Caco-2 (cell line): ENCODE results near the gene ZNF532. TPM values are rescaled to one million over a fixed set of nuclear protein-coding genes. Genes with fewer than 3 reads are reported as not detected.

ENCODE experiments used
- BruUV-seq: library from RNA; stranded (reverse); fragments of 400-500 nt; replicated peaks from 2 replicates; lab custom pipeline; 2021; lab: Mats Ljungman, UMichigan
- CTCF ChIA-PET: fragments of 300-600 bp; sonication (Branson Sonifier 250); formaldehyde crosslinking; loops from one replicate; lab custom pipeline; 2022; ENCODE audit warnings: antibody characterized with exemption; lab: Charles Lee
- POLR2A ChIA-PET: fragments of 300-600 bp; sonication (Branson Sonifier 250); formaldehyde crosslinking; loops from one replicate; lab custom pipeline; 2022; ENCODE audit warnings: antibody characterized with exemption; lab: Charles Lee
- DNase-seq, 2 experiments: peaks; one replicate each; pipeline versions ENCODE4 v3.0.0 to v3.0.0-alpha.2; 2020 to 2022
- H3K27me3 ChIP-seq: replicated peaks from 2 replicates; pipeline ENCODE4 v1.6.0; 2011; ENCODE audit warnings: low read length; ENCODE audit not compliant: control insufficient read depth, insufficient read depth
- H3K36me3 ChIP-seq: 2 replicates; pipeline ENCODE4 v1.5.1; 2011; ENCODE audit warnings: low read length; ENCODE audit not compliant: control insufficient read depth, insufficient read depth
- H3K4me1 ChIP-seq: fragments of 250-450 bp; sonication (Bioruptor Pico); 2 replicates; pipeline ENCODE4 v1.5.1; 2020; ENCODE audit warnings: mild to moderate bottlenecking
- H3K4me3 ChIP-seq: 2 replicates; pipeline ENCODE4 v1.5.1; 2011; ENCODE audit warnings: low read depth, mild to moderate bottlenecking, control low read depth, low read length
- H3K9me3 ChIP-seq: fragments of 250-450 bp; sonication (Bioruptor Pico); 2 replicates; pipeline ENCODE4 v1.5.1; 2020; ENCODE audit warnings: mild to moderate bottlenecking, moderate library complexity
- H3K27ac Mint-ChIP-seq: one replicate; pipeline ENCODE4 v1.8.0; 2022; ENCODE audit warnings: mixed read lengths; ENCODE audit not compliant: unreplicated experiment
- H3K27me3 Mint-ChIP-seq: one replicate; pipeline ENCODE4 v1.8.0; 2022; ENCODE audit warnings: mixed read lengths; ENCODE audit not compliant: insufficient read depth, unreplicated experiment
- H3K36me3 Mint-ChIP-seq: one replicate; pipeline ENCODE4 v1.8.0; 2022; ENCODE audit warnings: mild to moderate bottlenecking, mixed read lengths; ENCODE audit not compliant: insufficient read depth, unreplicated experiment
- H3K4me1 Mint-ChIP-seq: one replicate; pipeline ENCODE4 v1.8.0; 2022; ENCODE audit warnings: low read depth, mixed read lengths; ENCODE audit not compliant: unreplicated experiment
- H3K4me3 Mint-ChIP-seq: one replicate; pipeline ENCODE4 v1.8.0; 2022; ENCODE audit warnings: mild to moderate bottlenecking, moderate library complexity, mixed read lengths; ENCODE audit not compliant: unreplicated experiment
- H3K9me3 Mint-ChIP-seq: one replicate; pipeline ENCODE4 v1.8.0; 2022; ENCODE audit warnings: mixed read lengths; ENCODE audit not compliant: unreplicated experiment
- CTCF ChIP-seq, 2 experiments: fragments of 200-600 bp in 1 of 2; IDR thresholded peaks; 1 replicate in 1 of 2; 2 replicates in 1 of 2; pipeline versions ENCODE4 v1.5.1 to v1.8.0; 2011 to 2022; ENCODE audit warnings: antibody characterized with exemption in 1 of 2, control low read depth in 1 of 2, inconsistent platforms in 1 of 2, low read depth in 1 of 2, low read length in 1 of 2, mild to moderate bottlenecking in 1 of 2, moderate library complexity in 1 of 2; ENCODE audit not compliant: insufficient read depth in 1 of 2, severe bottlenecking in 1 of 2, unreplicated experiment in 1 of 2
- intact Hi-C: fragments of 100-400 bp; cut with micrococcal nuclease; formaldehyde crosslinking; loops from one replicate; pipeline ENCODE4 v1.10.0; 2022; ENCODE audit not compliant: unreplicated experiment
- total RNA-seq: library from RNA; stranded (reverse); gene quantifications from 2 replicates; pipeline ENCODE4 v1.2.3, GENCODE V29; 2022

The ZNF532 gene
- total RNA-seq, 1 experiment from 2014 or later: 32.7 TPM

- peaks cover 6% of the 10 kb centered on the region for H3K4me1 Mint-ChIP-seq
- H3K27me3 Mint-ChIP-seq: no peaks in the 10 kb centered on the region
- intact Hi-C loops: no loop called here
- BruUV-seq: no TSS peak
- peaks cover 6% of the 10 kb centered on the region for H3K36me3 Mint-ChIP-seq
- Histone ChIP-seq H3K4me1 (no peaks in the 10 kb centered on the region), H3K36me3 (no peaks in the 10 kb centered on the region), H3K27me3 (no peaks in the 10 kb centered on the region), H3K9me3 (no peaks in the 10 kb centered on the region), H3K4me3 (no peak overlapping the region)
- no peak for TF ChIP-seq CTCF (IDR thresholded peaks at IDR 0.05; ENCODE audit: insufficient read depth in 1 of 2, low read depth in 1 of 2, low read length in 1 of 2, severe bottlenecking in 1 of 2, unreplicated experiment in 1 of 2)
- no peak for DNase-seq
- H3K9me3 Mint-ChIP-seq: no peaks in the 10 kb centered on the region
- H3K4me3 Mint-ChIP-seq: no peak overlapping the region
- CTCF ChIA-PET: no interaction called here
- POLR2A ChIA-PET: no interaction called here
- no peak overlapping the region for H3K27ac Mint-ChIP-seq
Measured at GRCh38 chr18:58960946-58961722, 96.5 kb downstream of the ZNF532 start.

- Mint-ChIP-seq H3K9me3 (no peaks in the 10 kb centered on the region), H3K27me3 (no peaks in the 10 kb centered on the region), H3K4me3 (no peak overlapping the region), H3K4me1 (no peaks in the 10 kb centered on the region), H3K36me3 (peaks cover 10% of the 10 kb centered on the region), H3K27ac (no peak overlapping the region)
- H3K27me3 ChIP-seq: no peaks in the 10 kb centered on the region
- no peak overlapping the region for H3K4me3 ChIP-seq
- H3K4me1 ChIP-seq: no peaks in the 10 kb centered on the region
- BruUV-seq: no TSS peak
- no peak for DNase-seq
- H3K36me3 ChIP-seq: no peaks in the 10 kb centered on the region
- no peaks in the 10 kb centered on the region for H3K9me3 ChIP-seq
- ChIA-PET CTCF (interaction anchor here (0.8 kb wide), 1 partner anchor 59 kb away, joined by 3 read pairs; no protein-coding TSS in a partner anchor), POLR2A (no interaction called here)
- TF ChIP-seq CTCF (IDR thresholded peaks at IDR 0.05; ENCODE audit: insufficient read depth in 1 of 2, low read depth in 1 of 2, low read length in 1 of 2, severe bottlenecking in 1 of 2, unreplicated experiment in 1 of 2): no peak
- intact Hi-C loops: no loop called here
Measured at GRCh38 chr18:58962336-58962735, 97.7 kb downstream of the ZNF532 start.

GRCh38 chr18:58965291-58966004, 100.8 kb downstream of the ZNF532 start:
- no TSS peak for BruUV-seq
- Mint-ChIP-seq H3K36me3 (peaks cover 10% of the 10 kb centered on the region), H3K9me3 (no peaks in the 10 kb centered on the region), H3K4me3 (no peak overlapping the region), H3K4me1 (no peaks in the 10 kb centered on the region), H3K27me3 (no peaks in the 10 kb centered on the region), H3K27ac (no peak overlapping the region)
- Histone ChIP-seq H3K9me3 (no peaks in the 10 kb centered on the region), H3K36me3 (no peaks in the 10 kb centered on the region), H3K27me3 (no peaks in the 10 kb centered on the region), H3K4me3 (no peak overlapping the region), H3K4me1 (no peaks in the 10 kb centered on the region)
- no peak for TF ChIP-seq CTCF (IDR thresholded peaks at IDR 0.05; ENCODE audit: insufficient read depth in 1 of 2, low read depth in 1 of 2, low read length in 1 of 2, severe bottlenecking in 1 of 2, unreplicated experiment in 1 of 2)
- DNase-seq: no peak
- ChIA-PET POLR2A (no interaction called here), CTCF (no interaction called here)
- intact Hi-C loops: no loop called here
